Measurements from ENCODE around the gene GOPC.

GRCh38 chr6:117531346-117531745 is 71.0 kb downstream of the GOPC start:
- no peak for TF ChIP-seq CTCF (IDR thresholded peaks at IDR 0.05)
- TF ChIP-seq POLR2A (IDR thresholded peaks at IDR 0.05) = no peak
- no peak for TF ChIP-seq POLR2AphosphoS5 (IDR thresholded peaks at IDR 0.05)

Data from breast epithelium (tissue), 3 donors.